Activated T-helper 1 cell treated with anti-CD3 and anti-CD28 coated beads, Interleukin-2, amount 50 U/mL, for 16 hours (primary cell): ENCODE measurements around the gene PCDH1.
A peak's percentile ranks its signal among the peaks of the same experiment; 100 is the strongest.

Experiments
- DNase-seq, 2 donors: peaks; one replicate each; pipeline ENCODE4 v3.0.0-alpha.2; 2020; ENCODE audit warnings: low read depth in 1 of 2, low spot score in 1 of 2

The PCDH1 gene

GRCh38 chr5:141856037-141856790 lies 22.0 kb downstream of the PCDH1 start:
- DNase-seq = no peak

- no peak for DNase-seq
These were observed 22.8 kb downstream of the PCDH1 start for GRCh38 chr5:141855265-141856036.

- DNase-seq = no peak
These were observed 24.1 kb downstream of the PCDH1 start for GRCh38 chr5:141853895-141854626.

- DNase-seq = no peak
These were observed 25.8 kb downstream of the PCDH1 start for GRCh38 chr5:141852448-141852847.

- no peak for DNase-seq
These were observed 26.9 kb downstream of the PCDH1 start for GRCh38 chr5:141851195-141851874.

- DNase-seq = no peak
These were observed 27.4 kb downstream of the PCDH1 start for GRCh38 chr5:141850786-141851185.

- peak in 1 of 2 donors; percentile 19 for DNase-seq
These were observed 27.9 kb downstream of the PCDH1 start for GRCh38 chr5:141850244-141850768.

GRCh38 chr5:141849415-141850243 lies 28.6 kb downstream of the PCDH1 start:
- DNase-seq = peak; percentile 48 to 51

GRCh38 chr5:141848744-141849414 lies 29.3 kb downstream of the PCDH1 start:
- no peak for DNase-seq

- DNase-seq = no peak
These were observed 32.2 kb downstream of the PCDH1 start for GRCh38 chr5:141846031-141846430.

- no peak for DNase-seq
These were observed 32.8 kb downstream of the PCDH1 start for GRCh38 chr5:141845371-141845851.

- no peak for DNase-seq
These were observed 33.7 kb downstream of the PCDH1 start for GRCh38 chr5:141844414-141845097.

GRCh38 chr5:141843156-141843927 lies 34.9 kb downstream of the PCDH1 start:
- no peak for DNase-seq

GRCh38 chr5:141841378-141842180 lies 36.6 kb downstream of the PCDH1 start:
- DNase-seq = no peak

- DNase-seq = no peak
These were observed 37.3 kb downstream of the PCDH1 start for GRCh38 chr5:141840826-141841360.

GRCh38 chr5:141840280-141840812 lies 37.9 kb downstream of the PCDH1 start:
- DNase-seq = no peak
